Neural crest cell (in vitro differentiated cells): ENCODE measurements around the gene SCYGR1. TPM values are rescaled to one million over a fixed set of nuclear protein-coding genes. Genes with fewer than 3 reads are reported as not detected.
"Not testable (repeated sequence)": the region's sequence is repeated elsewhere in the genome, so short reads cannot be mapped to it uniquely, and the experiment has no call there.

Experiments
- DNase-seq: peaks from one replicate; pipeline ENCODE4 v3.0.0; 2021; ENCODE audit warnings: low read depth, mixed read lengths, low spot score
- H3K27ac Mint-ChIP-seq: one replicate; pipeline ENCODE4 v1.8.0; 2021; ENCODE audit warnings: mild to moderate bottlenecking, mixed read lengths; ENCODE audit not compliant: unreplicated experiment
- H3K27me3 Mint-ChIP-seq: 2 replicates; pipeline ENCODE4 v1.8.0; 2021; ENCODE audit warnings: low read depth, mild to moderate bottlenecking, mixed read lengths
- H3K36me3 Mint-ChIP-seq: 2 replicates; pipeline ENCODE4 v1.8.0; 2021; ENCODE audit warnings: low read depth, mild to moderate bottlenecking, mixed read lengths
- H3K4me1 Mint-ChIP-seq: 2 replicates; pipeline ENCODE4 v1.8.0; 2021; ENCODE audit warnings: mixed read lengths
- H3K4me3 Mint-ChIP-seq: one replicate; pipeline ENCODE4 v1.8.0; 2021; ENCODE audit warnings: mild to moderate bottlenecking, mixed read lengths
- H3K9me3 Mint-ChIP-seq: 2 replicates; pipeline ENCODE4 v1.8.0; 2021; ENCODE audit warnings: mixed read lengths
- total RNA-seq: library from RNA; stranded (reverse); gene quantifications from 2 replicates; pipeline ENCODE4 v1.2.1, GENCODE V29; 2021
- TF ChIP-seq, protein P1 (sequence below): fragments of 200-600 bp; sonication (generic); conservative IDR thresholded peaks from 2 replicates; pipeline ENCODE4 v1.5.0; 2021; ENCODE audit warnings: antibody characterized with exemption, mild to moderate bottlenecking

Gene SCYGR1
- total RNA-seq, 1 donor from 2014 or later, result not detected

DNA sequence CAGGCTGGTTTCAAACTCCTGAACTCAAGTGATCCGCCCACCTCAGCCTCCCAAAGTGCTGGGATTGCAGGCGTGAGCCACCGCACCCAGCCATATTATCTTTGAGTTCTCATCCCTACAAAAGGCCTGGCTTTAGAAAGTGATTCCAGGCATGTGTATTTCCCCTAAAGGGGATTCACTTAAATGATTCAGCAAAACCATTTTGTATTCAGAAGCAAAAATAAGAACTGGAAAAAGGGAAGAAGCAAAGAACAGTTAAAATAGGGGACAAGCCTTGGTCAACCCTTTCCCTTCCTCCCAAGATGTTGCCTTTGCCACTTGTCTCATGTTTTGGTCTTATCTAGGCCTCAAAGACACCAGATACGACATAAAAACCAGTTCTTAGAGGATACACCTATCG lies 19.2 kb downstream of the SCYGR1 start:
- H3K36me3 Mint-ChIP-seq, result peaks cover 3% of the 10 kb centered on the region
- no peaks in the 10 kb centered on the region for H3K9me3 Mint-ChIP-seq
- no peaks in the 10 kb centered on the region for H3K4me1 Mint-ChIP-seq
- no peak overlapping the region for H3K4me3 Mint-ChIP-seq
- TF ChIP-seq, protein P1, sequence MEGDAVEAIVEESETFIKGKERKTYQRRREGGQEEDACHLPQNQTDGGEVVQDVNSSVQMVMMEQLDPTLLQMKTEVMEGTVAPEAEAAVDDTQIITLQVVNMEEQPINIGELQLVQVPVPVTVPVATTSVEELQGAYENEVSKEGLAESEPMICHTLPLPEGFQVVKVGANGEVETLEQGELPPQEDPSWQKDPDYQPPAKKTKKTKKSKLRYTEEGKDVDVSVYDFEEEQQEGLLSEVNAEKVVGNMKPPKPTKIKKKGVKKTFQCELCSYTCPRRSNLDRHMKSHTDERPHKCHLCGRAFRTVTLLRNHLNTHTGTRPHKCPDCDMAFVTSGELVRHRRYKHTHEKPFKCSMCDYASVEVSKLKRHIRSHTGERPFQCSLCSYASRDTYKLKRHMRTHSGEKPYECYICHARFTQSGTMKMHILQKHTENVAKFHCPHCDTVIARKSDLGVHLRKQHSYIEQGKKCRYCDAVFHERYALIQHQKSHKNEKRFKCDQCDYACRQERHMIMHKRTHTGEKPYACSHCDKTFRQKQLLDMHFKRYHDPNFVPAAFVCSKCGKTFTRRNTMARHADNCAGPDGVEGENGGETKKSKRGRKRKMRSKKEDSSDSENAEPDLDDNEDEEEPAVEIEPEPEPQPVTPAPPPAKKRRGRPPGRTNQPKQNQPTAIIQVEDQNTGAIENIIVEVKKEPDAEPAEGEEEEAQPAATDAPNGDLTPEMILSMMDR, result no peak
- DNase-seq, result no peak
- no peaks in the 10 kb centered on the region for H3K27me3 Mint-ChIP-seq
- H3K27ac Mint-ChIP-seq, result no peak overlapping the region

DNA sequence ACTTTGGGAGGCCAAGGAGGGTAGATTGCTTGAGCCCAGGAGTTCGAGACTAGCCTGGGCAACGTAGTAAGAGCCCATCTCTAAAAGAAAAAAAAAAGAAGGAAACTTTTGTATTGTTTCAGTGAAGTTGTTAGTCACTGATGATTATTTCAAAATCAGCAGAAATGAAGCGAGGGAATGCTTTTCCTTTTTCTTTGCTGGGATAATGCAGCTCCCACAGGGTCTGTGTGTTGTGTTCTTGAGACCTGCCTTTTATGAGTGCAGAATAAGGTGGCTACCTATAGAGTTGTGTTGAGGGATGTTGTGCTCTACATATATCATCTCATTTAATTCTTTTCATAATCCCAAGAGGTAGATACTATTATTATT lies 20.3 kb downstream of the SCYGR1 start:
- H3K4me1 Mint-ChIP-seq, result no peaks in the 10 kb centered on the region
- TF ChIP-seq, protein P1, result no peak
- H3K9me3 Mint-ChIP-seq, result no peaks in the 10 kb centered on the region

GRCh38 chr2:227366769-227367426 lies 20.9 kb downstream of the SCYGR1 start:
- H3K4me3 Mint-ChIP-seq, result no peak overlapping the region
- TF ChIP-seq, protein P1, result no peak
- no peaks in the 10 kb centered on the region for H3K9me3 Mint-ChIP-seq
- H3K27me3 Mint-ChIP-seq, result no peaks in the 10 kb centered on the region
- no peak for DNase-seq
- no peaks in the 10 kb centered on the region for H3K4me1 Mint-ChIP-seq
- no peak overlapping the region for H3K27ac Mint-ChIP-seq
- H3K36me3 Mint-ChIP-seq, result peaks cover 5% of the 10 kb centered on the region

More for the DNA sequence above, 20.3 kb downstream of the SCYGR1 start:
- DNase-seq, result no peak
- no peak overlapping the region for H3K27ac Mint-ChIP-seq
- peaks cover 5% of the 10 kb centered on the region for H3K36me3 Mint-ChIP-seq
- H3K4me3 Mint-ChIP-seq, result no peak overlapping the region
- no peaks in the 10 kb centered on the region for H3K27me3 Mint-ChIP-seq

DNA sequence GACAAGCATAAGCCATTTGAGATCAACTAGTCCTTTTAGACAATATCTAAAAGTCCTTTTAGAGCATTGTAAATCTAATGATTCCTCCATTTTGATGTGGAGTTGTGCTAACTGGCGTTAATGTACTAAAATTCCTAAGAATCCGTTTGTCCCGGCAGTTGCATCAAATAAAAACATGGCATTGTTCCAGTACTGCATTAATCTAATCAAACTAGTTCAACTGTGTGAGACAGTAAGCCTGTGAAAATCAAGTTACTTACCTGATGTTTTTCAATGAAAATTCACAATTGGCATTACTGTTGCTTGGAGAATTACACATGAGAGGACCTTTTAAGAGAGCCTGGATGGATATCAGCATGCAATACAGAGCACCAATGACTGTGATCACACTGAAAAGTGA lies 21.9 kb downstream of the SCYGR1 start:
- H3K36me3 Mint-ChIP-seq, result peaks cover 9% of the 10 kb centered on the region
- H3K27me3 Mint-ChIP-seq, result no peaks in the 10 kb centered on the region
- no peaks in the 10 kb centered on the region for H3K9me3 Mint-ChIP-seq
- no peak overlapping the region for H3K4me3 Mint-ChIP-seq
- DNase-seq, result no peak
- TF ChIP-seq, protein P1, result no peak
- H3K4me1 Mint-ChIP-seq, result no peaks in the 10 kb centered on the region
- no peak overlapping the region for H3K27ac Mint-ChIP-seq

- H3K4me1 Mint-ChIP-seq, H3K4me3 Mint-ChIP-seq, DNase-seq, H3K27me3 Mint-ChIP-seq, H3K27ac Mint-ChIP-seq, H3K36me3 Mint-ChIP-seq, H3K9me3 Mint-ChIP-seq: not testable (repeated sequence)
Measured at GRCh38 chr2:227364585-227365263, 23.0 kb downstream of the SCYGR1 start.

DNA sequence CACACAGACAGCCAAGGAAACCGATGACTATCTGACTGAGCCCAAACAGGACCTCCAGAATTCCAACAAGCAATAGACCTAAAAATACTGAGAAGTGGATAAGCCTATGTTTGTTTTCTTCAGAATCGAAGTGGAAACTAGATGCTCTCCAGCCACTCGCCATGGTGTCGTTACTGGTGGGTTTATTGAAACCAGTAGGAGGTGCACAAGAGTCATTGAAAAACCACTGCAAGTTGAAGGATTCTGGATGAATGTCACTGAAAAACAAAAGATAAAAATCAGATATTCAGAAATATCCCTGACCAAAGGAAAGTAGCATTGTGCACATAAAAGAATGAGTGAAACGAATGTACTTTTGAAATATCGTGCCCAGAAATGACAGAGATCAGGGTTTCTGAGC lies 24.0 kb downstream of the SCYGR1 start:
- H3K36me3 Mint-ChIP-seq, result peaks cover 9% of the 10 kb centered on the region
- H3K4me3 Mint-ChIP-seq, result no peak overlapping the region
- no peak for DNase-seq
- H3K27ac Mint-ChIP-seq, result no peak overlapping the region
- TF ChIP-seq, protein P1, result peak; percentile 29
- no peaks in the 10 kb centered on the region for H3K4me1 Mint-ChIP-seq
- H3K9me3 Mint-ChIP-seq, result no peaks in the 10 kb centered on the region
- no peaks in the 10 kb centered on the region for H3K27me3 Mint-ChIP-seq
